ENCODE results near the gene SPATC1L. TPM values are rescaled to one million over a fixed set of nuclear protein-coding genes. Genes with fewer than 3 reads are reported as not detected.

Gene SPATC1L
- total and polyA plus RNA-seq, 2 donors (not counting 1 experiment from before 2014, with no cell fraction given), result 11.4 to 15.4 TPM

DNA sequence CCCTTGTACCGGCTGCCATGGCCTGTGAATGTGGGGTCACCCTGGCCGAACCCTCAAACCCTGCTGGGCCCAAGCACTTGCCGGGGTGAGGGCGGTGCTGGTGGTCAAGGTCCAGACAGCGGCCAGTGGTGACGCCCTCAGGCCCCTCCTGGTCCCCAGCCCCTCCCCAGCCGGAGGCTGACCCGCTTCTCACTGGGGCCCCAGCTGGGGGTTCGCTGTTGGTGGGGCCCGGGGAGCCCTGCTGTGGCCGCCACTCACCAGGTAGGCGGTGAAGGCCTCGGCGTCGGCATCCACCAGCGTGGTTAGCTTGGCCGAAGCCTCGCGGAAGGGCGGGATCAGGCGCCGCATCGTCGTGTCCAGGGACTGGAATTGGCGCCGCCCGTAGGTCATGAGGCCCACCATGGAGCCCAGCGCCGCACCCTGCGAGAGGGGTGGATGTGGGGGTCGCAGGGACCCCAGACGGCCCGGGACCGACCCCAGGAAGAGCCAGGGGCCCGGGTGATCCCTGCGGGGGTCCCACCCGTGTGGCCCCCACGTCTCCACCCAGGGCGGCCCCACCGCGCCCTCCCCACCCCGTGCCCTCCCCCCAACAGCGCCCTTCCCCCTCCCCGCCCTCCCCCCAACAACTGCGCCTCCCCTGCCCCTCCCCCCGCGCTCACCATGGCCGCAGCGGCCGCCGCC is 39.0 kb downstream of the SPATC1L start:
- H3K9me3 ChIP-seq (ENCODE audit: control extremely low read depth in 1 of 3, control insufficient read depth in 2 of 3, insufficient read depth in 1 of 3, low read length in 2 of 3), result peaks cover 0 to 9% (median 0%) of the 10 kb centered on the region in 3 donors
- intact Hi-C loops (cut with micrococcal nuclease), result no loop called here
- ChIA-PET POLR2A (no interaction called here), CTCF (no interaction called here)
- H3K4me1 ChIP-seq (ENCODE audit: control insufficient read depth in 2 of 2, insufficient read depth in 2 of 2, low read length in 2 of 2), result peaks cover 0 to 5% of the 10 kb centered on the region in 2 donors
- no peak overlapping the region for H3K9ac ChIP-seq (ENCODE audit: low read length)
- H3K4me2 ChIP-seq (replicated peaks; ENCODE audit: low read depth, low read length, poor library complexity, severe bottlenecking), result no peak overlapping the region
- H3K36me3 ChIP-seq (replicated peaks in 1 of 2; ENCODE audit: control extremely low read depth in 1 of 2, control insufficient read depth in 1 of 2, extremely low read depth in 1 of 2, insufficient read depth in 2 of 2, low read length in 1 of 2), result no peaks in the 10 kb centered on the region
- no peak overlapping the region for H3K27ac ChIP-seq (ENCODE audit: low read length in 2 of 2)
- Mint-ChIP-seq H3K27me3 (no peaks in the 10 kb centered on the region), H3K9me3 (ENCODE audit: insufficient read depth) (no peaks in the 10 kb centered on the region), H3K27ac (no peak overlapping the region), H3K4me3 (no peak overlapping the region), H3K4me1 (peaks cover 8% of the 10 kb centered on the region)
- TF ChIP-seq, protein P1, sequence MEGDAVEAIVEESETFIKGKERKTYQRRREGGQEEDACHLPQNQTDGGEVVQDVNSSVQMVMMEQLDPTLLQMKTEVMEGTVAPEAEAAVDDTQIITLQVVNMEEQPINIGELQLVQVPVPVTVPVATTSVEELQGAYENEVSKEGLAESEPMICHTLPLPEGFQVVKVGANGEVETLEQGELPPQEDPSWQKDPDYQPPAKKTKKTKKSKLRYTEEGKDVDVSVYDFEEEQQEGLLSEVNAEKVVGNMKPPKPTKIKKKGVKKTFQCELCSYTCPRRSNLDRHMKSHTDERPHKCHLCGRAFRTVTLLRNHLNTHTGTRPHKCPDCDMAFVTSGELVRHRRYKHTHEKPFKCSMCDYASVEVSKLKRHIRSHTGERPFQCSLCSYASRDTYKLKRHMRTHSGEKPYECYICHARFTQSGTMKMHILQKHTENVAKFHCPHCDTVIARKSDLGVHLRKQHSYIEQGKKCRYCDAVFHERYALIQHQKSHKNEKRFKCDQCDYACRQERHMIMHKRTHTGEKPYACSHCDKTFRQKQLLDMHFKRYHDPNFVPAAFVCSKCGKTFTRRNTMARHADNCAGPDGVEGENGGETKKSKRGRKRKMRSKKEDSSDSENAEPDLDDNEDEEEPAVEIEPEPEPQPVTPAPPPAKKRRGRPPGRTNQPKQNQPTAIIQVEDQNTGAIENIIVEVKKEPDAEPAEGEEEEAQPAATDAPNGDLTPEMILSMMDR (IDR thresholded peaks at IDR 0.05), result no peak
- TF ChIP-seq EZH2 (IDR thresholded peaks at IDR 0.05; ENCODE audit: borderline replicate concordance, insufficient read depth, low read depth, low read length, poor library complexity, severe bottlenecking), result no peak
- WGBS (ENCODE audit: insufficient coverage), result 98% methylated on average over 31 of the region's 51 CpGs
- ATAC-seq (ENCODE audit: low read depth) (no peak), DNase-seq (no peak)
- H3K27me3 ChIP-seq (replicated peaks in 1 of 4; ENCODE audit: control extremely low read depth in 1 of 4, control insufficient read depth in 3 of 4, insufficient read depth in 4 of 4, low read length in 3 of 4), result no peaks in the 10 kb centered on the region
- no peaks in the 10 kb centered on the region for H3K79me2 ChIP-seq (ENCODE audit: control insufficient read depth, insufficient read depth, low read length)
- no peaks in the 10 kb centered on the region for H4K20me1 ChIP-seq (ENCODE audit: control insufficient read depth, insufficient read depth, low read length, poor library complexity, severe bottlenecking)
- no peak overlapping the region for H2AFZ ChIP-seq (ENCODE audit: insufficient read depth, low read depth, low read length, poor library complexity, severe bottlenecking)
- no peak overlapping the region for H3K4me3 ChIP-seq (ENCODE audit: control extremely low read depth in 1 of 5, extremely low read depth in 1 of 5, insufficient read depth in 1 of 5, low read depth in 2 of 5, low read length in 4 of 5)

DNA sequence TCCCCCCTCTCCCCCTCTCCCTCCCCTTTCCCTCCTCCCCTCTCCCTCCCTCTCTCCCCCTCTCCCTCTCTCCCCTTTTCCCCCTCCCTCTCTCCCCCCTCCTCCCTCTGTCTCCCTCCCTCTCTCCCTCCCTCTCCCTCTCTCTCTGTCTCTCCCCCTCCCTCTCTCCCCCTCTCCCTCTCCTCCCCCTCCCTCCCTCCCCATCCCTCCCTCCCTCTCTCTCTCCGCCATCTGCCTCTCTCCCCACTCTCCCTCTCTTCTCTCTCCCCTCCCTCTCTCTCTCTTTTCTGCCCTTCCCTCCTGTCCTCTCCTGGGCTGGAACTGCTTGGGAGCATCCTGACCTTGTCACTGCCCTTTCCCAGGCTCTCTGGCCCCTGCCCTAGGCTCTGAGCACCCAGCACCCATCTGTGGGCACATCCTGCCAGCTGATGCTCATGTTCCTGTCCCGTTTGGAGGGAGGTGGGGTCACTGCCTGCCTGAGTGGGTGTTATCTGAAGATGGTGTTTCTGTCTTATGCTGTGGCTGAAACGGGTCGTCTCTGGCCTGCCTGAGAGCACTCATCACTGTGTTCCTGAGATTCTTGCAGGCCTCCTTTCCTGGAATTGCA is 39.7 kb downstream of the SPATC1L start:
- H3K4me3 Mint-ChIP-seq, result peak overlapping the region; percentile 26
- 66% methylated on average over 3 of the region's 4 CpGs for WGBS (ENCODE audit: insufficient coverage)
- H3K79me2 ChIP-seq (ENCODE audit: control insufficient read depth, insufficient read depth, low read length), result no peaks in the 10 kb centered on the region
- peaks cover 8% of the 10 kb centered on the region for H3K4me1 Mint-ChIP-seq
- peaks cover 0 to 9% (median 0%) of the 10 kb centered on the region in 3 donors for H3K9me3 ChIP-seq (ENCODE audit: control extremely low read depth in 1 of 3, control insufficient read depth in 2 of 3, insufficient read depth in 1 of 3, low read length in 2 of 3)
- no peaks in the 10 kb centered on the region for H3K9me3 Mint-ChIP-seq (ENCODE audit: insufficient read depth)
- ChIA-PET POLR2A (no interaction called here), CTCF (interaction anchor here (0.8 to 2.8 kb wide), 6 partner anchors 14 to 492 kb away, joined by 3 to 17 read pairs (median 4); partner anchors contain the start of genes MCM3AP and YBEY)
- no peak for DNase-seq
- no peak overlapping the region for H3K4me3 ChIP-seq (ENCODE audit: control extremely low read depth in 1 of 5, extremely low read depth in 1 of 5, insufficient read depth in 1 of 5, low read depth in 2 of 5, low read length in 4 of 5)
- no peak overlapping the region for H3K27ac ChIP-seq (ENCODE audit: low read length in 2 of 2)
- H3K9ac ChIP-seq (ENCODE audit: low read length), result no peak overlapping the region
- TF ChIP-seq EZH2 (IDR thresholded peaks at IDR 0.05; ENCODE audit: borderline replicate concordance, insufficient read depth, low read depth, low read length, poor library complexity, severe bottlenecking), result no peak
- TF ChIP-seq, protein P1 (IDR thresholded peaks at IDR 0.05), result no peak
- no peaks in the 10 kb centered on the region for H3K27me3 ChIP-seq (replicated peaks in 1 of 4; ENCODE audit: control extremely low read depth in 1 of 4, control insufficient read depth in 3 of 4, insufficient read depth in 4 of 4, low read length in 3 of 4)
- intact Hi-C loops (cut with micrococcal nuclease), result no loop called here
- no peaks in the 10 kb centered on the region for H3K27me3 Mint-ChIP-seq
- no peak overlapping the region for H2AFZ ChIP-seq (ENCODE audit: insufficient read depth, low read depth, low read length, poor library complexity, severe bottlenecking)
- H3K36me3 ChIP-seq (replicated peaks in 1 of 2; ENCODE audit: control extremely low read depth in 1 of 2, control insufficient read depth in 1 of 2, extremely low read depth in 1 of 2, insufficient read depth in 2 of 2, low read length in 1 of 2), result no peaks in the 10 kb centered on the region
- no peak for ATAC-seq (ENCODE audit: low read depth)
- H3K4me1 ChIP-seq (ENCODE audit: control insufficient read depth in 2 of 2, insufficient read depth in 2 of 2, low read length in 2 of 2), result peaks cover 0 to 5% of the 10 kb centered on the region in 2 donors
- H3K27ac Mint-ChIP-seq, result peak overlapping the region; percentile 59
- no peaks in the 10 kb centered on the region for H4K20me1 ChIP-seq (ENCODE audit: control insufficient read depth, insufficient read depth, low read length, poor library complexity, severe bottlenecking)
- H3K4me2 ChIP-seq (replicated peaks; ENCODE audit: low read depth, low read length, poor library complexity, severe bottlenecking), result no peak overlapping the region

All from B cell (primary cell).